Activated T-cell treated with anti-CD3 and anti-CD28 coated beads for 1 hour (primary cell): ENCODE results near the gene OR2C1.

Source experiments
- DNase-seq: peaks from one replicate; pipeline ENCODE4 v3.0.0-alpha.2; 2020; ENCODE audit warnings: low read depth

The OR2C1 gene

DNA sequence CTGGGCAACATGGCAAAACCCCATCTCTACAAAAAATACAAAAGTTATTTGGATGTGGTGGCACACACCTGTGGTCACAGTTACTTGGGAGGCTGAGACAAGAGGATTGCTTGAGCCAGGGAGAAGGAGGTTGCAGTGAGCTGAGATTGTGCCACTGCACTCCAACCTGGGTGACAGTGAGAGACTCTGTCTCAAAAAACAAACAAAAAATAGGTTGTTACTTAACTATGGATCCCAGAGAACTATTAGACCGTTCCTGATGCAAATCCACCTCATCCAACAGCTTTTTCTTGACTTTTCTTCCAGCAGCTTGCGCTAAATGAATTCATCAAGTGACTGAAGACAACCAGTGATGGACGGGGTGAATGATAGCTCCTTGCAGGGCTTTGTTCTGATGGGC lies at the start of gene OR2C1:
Gene OR2C1 (plus strand): TSS at position 301 of the 400 bp plus-strand sequence. CDS start 52 bp downstream, at position 353.
- no peak for DNase-seq

- no peak for DNase-seq
Measured at GRCh38 chr16:3306078-3306477, 49.6 kb upstream of the OR2C1 start.

- no peak for DNase-seq
Measured at GRCh38 chr16:3311496-3311895, 44.2 kb upstream of the OR2C1 start.

GRCh38 chr16:3317315-3317999 lies 38.2 kb upstream of the OR2C1 start:
- DNase-seq: no peak

GRCh38 chr16:3321816-3322215 lies 33.9 kb upstream of the OR2C1 start:
- DNase-seq: no peak

DNA sequence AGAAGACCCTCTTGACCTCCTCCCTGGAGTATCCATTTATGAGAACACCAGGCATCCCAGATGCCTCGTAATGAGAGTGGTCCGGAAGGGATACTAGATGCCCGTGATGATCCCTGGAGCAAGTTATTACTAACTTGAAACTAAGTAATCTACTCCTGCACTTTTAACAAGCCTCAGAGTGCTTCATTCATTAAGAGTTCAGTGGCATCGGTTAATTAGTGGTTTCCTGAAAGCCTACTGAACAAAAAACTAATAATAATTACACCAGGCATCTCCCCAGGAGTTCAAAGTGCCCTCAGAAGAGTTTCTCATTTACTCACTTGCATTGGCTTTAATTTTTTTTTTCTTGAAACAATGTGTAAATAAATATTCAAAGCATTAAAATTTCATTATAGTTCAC lies 28.2 kb upstream of the OR2C1 start:
- no peak for DNase-seq

- no peak for DNase-seq
Measured at GRCh38 chr16:3328104-3328503, 27.6 kb upstream of the OR2C1 start.

DNA sequence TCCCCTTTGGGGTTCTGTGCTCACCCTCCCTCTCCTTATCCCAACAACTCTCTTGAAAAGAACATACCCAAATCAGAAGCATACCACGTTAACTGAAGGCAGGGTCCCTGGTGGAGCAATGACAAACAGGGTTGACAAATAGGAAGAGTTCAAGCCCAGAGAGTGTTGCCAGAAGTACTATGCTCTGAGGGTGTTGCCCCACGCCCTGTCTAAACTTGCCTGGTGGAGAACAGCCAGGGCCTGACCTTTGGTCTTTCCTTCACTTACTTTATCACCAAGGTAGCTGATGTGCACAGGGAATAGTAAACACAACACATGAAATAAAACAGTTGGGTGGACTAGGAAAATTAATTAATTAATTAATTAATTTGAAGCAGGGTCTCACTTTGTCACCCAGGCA lies 27.0 kb upstream of the OR2C1 start:
- no peak for DNase-seq

DNA sequence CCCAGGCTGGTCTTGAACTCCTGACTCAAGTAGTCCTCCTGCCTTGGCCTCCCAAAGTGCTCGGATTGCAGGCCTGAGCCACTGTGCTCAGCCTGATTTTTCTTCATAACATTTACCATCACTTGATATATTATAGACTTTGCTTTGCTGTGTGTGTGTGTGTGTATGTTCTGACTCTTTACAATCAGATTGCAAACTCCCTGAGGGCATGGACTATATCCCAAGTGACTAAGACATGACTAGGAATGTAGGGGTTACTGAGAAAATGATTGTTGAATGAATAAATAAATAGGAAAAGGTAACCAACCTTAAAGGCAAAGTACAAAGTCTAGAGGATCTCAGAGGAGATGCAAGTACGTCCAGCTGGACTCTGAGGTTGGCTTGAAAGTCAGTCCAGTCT lies 9.6 kb upstream of the OR2C1 start:
- no peak for DNase-seq

GRCh38 chr16:3347586-3347985 lies 8.1 kb upstream of the OR2C1 start:
- no peak for DNase-seq

- no peak for DNase-seq
Measured at GRCh38 chr16:3348547-3349167, 7.0 kb upstream of the OR2C1 start.

DNA sequence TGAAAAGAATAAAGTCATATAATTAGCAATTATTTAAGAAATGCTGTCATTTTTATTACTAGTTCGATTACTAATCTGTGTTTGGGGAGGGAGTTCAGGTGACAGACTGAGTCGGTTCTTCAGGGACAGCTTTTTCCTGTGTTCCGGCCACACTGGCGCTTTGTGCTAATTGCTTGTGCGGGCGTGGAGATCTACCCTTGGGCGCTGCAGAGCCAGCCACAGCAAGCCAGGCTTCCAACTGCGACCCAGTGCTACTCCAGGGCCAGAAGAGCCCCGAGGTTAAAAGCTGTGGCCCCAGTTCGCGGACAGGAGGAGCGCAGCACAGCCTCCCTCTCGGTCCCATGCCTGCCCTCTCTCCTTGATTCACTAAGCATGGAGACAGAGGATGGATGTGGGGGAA lies 6.5 kb upstream of the OR2C1 start:
- DNase-seq: no peak

DNA sequence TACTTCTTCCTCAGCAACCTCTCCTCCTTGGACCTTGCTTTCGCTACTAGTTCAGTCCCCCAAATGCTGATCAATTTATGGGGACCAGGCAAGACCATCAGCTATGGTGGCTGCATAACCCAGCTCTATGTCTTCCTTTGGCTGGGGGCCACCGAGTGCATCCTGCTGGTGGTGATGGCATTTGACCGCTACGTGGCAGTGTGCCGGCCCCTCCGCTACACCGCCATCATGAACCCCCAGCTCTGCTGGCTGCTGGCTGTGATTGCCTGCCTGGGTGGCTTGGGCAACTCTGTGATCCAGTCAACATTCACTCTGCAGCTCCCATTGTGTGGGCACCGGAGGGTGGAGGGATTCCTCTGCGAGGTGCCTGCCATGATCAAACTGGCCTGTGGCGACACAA lies 429 bp downstream of the OR2C1 start:
- no peak for DNase-seq

DNA sequence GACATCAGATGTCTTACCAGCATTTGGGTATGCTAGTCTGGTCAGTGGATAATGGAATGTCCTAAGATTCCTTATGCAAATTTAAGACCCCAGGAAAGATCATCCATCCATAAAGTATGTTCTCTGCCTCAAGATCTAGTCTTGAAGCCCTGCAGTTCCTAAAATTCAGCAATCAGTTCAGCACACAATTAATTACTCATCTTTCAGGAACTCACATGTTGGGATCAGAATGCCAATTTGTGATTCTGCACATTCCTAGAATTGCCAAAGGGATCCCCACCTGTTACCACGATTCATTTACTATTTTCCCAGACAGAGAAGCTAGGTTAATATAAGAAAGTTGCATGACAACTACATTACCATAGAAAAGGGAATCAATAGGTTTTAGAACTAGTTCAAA lies 3.2 kb downstream of the OR2C1 start:
- no peak for DNase-seq

DNA sequence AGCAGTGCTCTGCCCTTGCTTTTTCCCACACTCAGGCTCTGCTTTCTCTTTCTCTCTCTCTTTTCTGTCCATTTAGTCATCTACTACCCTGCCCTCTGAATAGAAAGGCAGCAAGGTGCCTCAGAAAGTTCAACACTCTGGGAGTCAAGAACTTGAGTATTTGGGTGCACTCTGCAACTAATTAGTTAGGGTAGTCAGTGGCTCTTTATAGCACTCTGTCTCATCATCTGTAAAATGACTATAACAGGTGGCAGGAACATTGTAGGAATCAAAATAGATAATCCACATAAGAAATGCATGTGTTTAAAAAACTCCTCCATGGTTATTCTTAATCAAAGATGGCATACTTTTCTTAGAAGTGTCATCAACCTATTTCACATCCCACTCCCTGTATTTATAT lies 7.2 kb downstream of the OR2C1 start:
- DNase-seq: no peak

DNA sequence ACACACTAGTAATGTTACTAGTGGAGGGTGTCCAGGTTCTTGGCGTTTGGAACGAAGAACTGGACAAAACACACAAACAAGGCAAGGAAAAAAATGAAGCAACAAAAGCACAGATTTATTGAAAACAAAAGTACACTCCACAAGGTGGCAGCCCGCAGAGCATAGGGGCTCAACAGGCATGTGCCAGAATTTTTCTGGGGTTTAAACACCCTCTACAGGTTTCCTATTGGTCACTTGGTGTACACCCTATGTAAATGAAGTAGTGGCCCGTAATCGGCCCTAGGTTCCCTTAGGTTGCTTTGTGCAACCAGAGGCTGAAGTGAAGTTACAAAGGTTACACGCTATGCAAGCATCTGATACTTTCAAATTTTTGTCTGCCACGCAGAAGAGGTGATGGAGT lies 8.1 kb downstream of the OR2C1 start:
- no peak for DNase-seq

GRCh38 chr16:3364774-3365427 lies 9.2 kb downstream of the OR2C1 start:
- peak; percentile 72 for DNase-seq

DNA sequence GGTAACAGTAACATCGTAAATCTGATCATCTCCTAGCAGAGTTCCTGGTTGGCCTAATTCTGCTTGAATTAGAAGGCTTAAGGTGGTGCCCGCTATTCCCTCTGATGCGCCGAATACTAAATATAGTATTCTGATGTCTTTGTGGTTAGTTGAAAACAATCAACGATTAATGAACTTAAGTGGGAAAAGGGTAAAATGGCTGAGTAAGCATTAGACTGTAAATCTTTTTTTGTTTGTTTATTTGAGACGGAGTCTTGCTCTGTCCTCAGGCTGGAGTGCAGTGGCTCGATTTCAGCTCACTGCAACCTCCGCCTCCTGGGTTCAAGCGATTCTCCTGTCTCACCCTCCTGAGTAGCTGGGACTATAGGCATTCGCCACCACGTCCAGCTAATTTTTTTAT lies 13.4 kb downstream of the OR2C1 start:
- no peak for DNase-seq

DNA sequence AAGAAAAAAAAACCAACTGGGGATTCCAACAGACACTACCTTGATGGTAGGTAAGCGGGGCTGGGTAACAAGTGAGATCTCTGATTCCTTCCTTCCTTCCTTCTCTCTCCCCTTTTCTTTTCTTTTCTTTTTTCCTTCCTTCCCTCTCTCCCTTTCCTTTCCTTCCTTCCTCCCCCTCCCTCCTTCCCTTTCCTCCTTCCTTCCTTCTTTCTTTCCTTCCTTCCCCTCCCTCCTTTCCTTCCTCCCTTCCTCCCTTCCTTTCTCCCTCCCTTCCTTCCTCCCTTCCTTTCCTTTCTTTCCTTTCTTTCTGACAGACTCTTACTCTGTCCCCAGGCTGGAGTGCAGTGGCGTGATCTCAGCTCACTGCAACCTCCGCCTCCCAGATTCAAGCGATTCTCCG lies 20.0 kb downstream of the OR2C1 start:
- DNase-seq: no peak

GRCh38 chr16:3377917-3378316 lies 22.2 kb downstream of the OR2C1 start:
- DNase-seq: no peak

- DNase-seq: no peak
Measured at GRCh38 chr16:3383045-3383448, 27.4 kb downstream of the OR2C1 start.

DNA sequence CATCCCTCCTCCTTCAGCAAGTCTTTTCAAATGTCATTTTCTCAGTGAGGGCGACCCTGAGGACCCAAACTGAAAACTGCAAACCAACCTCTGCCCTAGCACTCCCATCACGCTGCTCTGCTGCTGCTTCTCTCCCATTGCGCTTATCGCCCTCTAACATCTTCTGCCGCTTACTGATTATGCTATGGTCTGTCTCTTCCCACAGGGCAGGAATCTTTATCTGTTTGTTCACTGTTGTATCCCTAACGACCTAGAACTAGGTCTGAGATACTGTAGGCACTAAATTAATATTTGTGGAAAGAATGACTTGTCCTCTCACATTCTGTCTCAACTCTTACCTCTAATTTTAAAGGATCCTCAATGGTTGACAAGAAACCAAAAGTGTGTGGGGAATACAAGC lies 32.6 kb downstream of the OR2C1 start:
- no peak for DNase-seq

DNA sequence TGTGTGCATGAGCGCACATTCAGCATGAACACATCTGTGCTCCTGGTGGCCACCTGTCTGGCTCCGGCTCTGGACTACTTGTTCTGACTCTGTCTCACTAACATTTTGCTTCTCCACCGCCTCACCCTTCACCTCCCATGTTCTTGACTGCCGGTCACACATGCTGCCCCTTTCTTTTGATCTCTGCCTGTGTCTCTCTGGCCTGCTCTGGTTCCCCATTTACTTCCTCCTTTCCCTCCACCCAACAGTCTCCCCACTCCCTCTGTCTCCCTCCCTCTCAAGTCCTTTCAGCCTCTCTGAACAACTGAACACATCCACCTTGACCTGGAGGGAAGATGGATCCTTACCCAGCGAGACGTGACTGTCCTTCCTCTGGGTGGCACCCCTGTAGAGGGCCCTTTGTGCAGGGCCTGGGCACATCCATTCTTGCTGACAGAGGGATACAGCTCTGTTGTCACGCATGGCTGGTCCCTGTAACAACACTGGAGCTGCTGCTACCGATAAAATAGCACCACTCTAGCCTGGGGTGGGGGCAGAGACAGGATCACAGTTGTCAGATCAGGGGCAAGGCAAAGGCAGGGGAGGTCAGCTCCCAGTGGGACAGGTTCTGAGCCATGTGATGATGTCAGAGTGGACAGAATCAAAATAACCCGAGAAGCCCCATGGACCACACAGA lies 34.1 kb downstream of the OR2C1 start:
- no peak for DNase-seq
